KG1 (cell line): ENCODE data around the gene SPDYC.

Source experiments
- DNase-seq: peaks from one replicate; lab custom pipeline; 2025; lab: John Stamatoyannopoulos, UW

SPDYC gene

GRCh38 chr11:65206901-65207300, 36.9 kb downstream of the SPDYC start:
- no peak for DNase-seq

DNA sequence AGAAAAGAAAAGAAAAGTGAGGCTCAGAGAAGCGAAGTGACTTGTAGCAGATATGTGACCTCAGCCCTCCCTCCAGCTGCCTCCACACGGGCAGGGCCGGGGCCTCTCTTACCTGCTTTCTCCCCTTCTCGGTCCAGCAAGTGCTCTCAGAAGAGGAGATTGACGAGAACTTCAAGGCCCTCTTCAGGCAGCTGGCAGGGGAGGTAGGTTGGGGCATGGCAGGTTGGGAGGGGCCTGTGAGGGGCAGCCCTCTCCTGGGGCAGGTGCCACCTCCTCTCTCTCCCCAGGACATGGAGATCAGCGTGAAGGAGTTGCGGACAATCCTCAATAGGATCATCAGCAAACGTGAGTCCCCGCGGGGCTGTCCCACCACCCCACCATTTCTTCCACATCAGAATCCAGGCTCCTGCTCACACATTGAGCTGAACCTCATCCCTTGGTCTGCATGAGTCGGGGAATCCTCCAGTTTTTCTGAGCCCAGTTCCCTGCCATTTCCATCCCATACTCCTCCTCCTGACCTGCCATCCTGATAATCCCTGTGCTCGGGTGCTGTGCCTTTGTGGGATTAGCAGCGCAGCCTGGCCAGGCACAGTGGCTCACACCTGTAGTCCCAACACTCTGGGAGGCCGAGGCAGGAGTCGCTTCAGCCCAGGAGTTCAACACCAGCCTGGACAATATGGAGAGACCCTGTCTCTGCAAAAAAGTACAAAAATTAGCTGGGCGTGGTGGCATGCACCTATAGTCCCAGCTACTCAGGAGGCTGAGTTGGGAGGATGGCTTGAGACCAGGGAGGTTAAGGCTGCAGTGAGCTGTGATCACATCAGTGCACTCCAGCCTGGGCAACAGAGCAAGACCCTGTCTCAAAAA, 38.1 kb downstream of the SPDYC start:
- no peak for DNase-seq

GRCh38 chr11:65208785-65209710, 39.0 kb downstream of the SPDYC start:
- no peak for DNase-seq

- no peak for DNase-seq
These were observed 39.8 kb downstream of the SPDYC start for GRCh38 chr11:65209711-65210360.

DNA sequence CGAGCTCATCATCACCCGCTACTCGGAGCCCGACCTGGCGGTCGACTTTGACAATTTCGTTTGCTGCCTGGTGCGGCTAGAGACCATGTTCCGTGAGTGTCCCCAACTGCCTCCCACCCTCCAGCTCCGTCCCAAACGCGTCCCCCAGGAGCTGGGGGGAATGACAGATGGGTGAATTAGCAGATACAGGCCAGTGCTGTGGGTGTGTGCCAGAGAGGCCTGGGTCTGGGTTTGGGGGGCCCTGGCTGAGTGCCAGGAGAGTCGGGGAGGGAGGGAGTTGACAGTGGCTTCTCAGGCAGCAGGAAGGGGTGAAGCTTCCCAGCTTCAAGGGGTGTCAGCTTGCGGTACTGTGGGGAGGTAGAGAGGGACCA, 40.3 kb downstream of the SPDYC start:
- DNase-seq, result no peak

- no peak for DNase-seq
These were observed 40.7 kb downstream of the SPDYC start for GRCh38 chr11:65210748-65211147.

- no peak for DNase-seq
These were observed 41.5 kb downstream of the SPDYC start for GRCh38 chr11:65211293-65212105.

DNA sequence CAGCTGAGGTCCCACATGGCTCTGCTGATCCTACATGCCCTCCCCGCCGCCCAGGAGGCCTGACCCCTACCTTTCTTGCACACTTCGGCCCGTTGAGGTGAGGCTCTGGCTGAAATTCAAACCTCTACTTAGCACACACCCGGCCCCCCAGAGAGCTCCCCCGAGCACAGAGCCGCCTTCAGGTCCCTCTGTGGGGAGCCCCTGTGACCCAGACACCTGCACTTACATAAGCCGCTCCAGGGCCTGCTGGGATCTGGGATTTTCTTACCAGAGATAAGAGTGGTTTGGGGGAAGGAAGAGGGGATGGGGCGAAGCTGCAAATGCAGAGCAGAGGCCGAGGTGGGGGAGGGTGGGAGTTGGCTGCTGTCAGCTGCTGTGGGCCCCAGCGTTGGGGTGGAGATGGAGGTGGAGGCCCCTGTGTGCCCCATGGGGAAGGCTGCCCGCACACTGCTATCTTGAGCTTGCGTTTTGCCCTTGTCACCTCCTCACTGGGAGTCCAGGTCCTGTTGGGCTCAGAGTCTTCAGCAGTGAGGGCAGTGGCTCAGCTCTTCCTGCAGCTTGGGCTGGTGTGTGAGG, 42.3 kb downstream of the SPDYC start:
- no peak for DNase-seq

- peak; percentile 78 for DNase-seq
These were observed 43.5 kb downstream of the SPDYC start for GRCh38 chr11:65213322-65214211.

DNA sequence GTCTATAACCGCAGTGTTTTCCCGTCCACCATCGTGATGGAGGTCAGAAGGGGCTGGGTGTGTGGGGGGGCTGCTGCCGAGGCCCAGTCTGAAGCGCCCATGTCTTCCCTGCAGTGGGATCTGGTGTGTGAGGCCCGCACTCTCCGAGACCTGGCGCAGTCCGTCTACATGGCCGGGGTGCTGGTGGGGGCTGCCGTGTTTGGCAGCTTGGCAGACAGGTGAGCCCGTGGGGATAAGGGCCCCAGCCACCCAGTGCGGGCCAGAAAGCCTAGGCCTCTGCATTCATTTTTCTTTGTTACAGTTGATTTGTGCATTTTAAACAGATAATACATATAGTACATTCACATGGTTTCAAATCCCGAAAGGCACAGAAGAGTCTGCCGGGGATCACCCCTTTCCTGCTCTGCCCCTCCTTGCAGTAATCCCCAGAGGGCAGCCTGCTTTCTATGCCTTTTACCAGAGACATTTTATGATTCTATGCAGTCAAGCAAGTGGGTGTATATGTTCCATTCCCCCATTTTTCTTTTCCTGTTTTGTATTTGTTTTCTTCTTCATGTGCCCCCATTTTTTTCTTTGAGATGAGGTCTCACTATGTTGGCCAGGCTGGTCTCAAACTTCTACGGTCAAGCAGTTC, 44.3 kb downstream of the SPDYC start:
- no peak for DNase-seq

DNA sequence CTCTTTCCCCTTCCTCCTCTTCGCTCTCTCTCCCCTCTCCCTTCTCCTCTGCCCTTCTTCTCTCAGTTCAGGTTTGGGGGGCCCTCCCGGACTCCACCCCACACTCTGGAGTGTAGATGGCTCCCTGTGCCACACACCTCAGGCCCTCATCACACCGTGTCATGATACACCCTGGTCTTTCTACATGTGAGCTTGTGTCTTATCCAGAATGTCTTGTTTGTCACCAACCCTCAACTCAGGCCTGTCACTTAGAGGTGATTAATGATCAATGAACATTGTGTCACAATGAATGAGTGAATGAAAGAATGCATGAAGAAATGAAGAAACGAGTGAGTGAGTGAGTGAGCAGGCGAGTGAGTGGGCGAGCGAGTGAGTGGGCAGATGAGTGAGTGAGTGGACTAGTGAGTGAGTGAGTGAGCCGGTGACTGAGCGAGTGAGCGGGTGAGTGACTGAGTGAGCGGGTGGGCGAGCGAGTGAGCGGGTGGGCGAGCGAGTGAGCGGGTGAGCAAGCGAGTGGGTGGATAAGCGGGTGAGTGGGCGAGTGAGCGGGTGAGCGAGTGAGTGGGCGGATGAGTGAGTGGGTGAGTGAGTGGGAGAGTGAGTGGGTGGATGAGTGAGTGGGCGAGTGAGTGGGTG, 45.5 kb downstream of the SPDYC start:
- no peak for DNase-seq

- DNase-seq, result no peak
These were observed 46.8 kb downstream of the SPDYC start for GRCh38 chr11:65216830-65217229.

- DNase-seq, result no peak
These were observed 47.7 kb downstream of the SPDYC start for GRCh38 chr11:65217441-65218423.

DNA sequence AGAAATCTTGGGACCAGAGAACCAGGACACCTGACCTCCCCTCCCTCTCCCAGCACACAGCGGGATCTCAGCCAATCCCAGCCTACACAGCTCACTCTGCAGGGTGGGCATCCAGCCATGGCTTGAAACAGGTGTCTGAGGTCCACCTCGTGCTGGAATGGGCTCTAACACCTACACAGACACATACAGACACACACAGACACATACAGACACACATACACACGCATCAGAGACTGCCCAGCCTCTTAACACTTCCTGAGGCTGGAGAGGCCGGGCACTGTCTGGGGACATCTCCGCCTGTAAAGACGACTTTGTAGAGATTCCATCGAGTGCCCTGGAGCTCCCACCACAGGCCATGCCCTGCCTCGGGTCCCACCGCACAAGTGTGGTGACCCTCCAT, 48.4 kb downstream of the SPDYC start:
- no peak for DNase-seq

DNA sequence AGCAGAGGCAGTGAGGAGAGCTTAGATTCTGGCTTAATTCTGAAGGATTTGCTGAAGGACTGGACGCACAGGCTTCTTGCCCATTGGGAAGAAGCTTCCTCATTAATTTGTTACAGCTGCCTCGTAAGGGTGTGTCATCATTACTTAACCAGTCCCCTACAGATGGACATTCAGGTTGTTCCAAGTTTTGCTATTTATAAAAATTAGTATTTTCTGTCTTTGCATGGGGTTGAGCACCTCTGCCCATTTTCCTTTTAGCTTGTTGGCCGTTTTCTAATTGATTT, 49.8 kb downstream of the SPDYC start:
- no peak for DNase-seq

- DNase-seq, result no peak
These were observed 51.0 kb downstream of the SPDYC start for GRCh38 chr11:65221026-65221425.
